B cell (primary cell): ENCODE data around the gene GPC5.

Experiments
- EZH2 ChIP-seq: IDR thresholded peaks from 2 replicates; pipeline ENCODE4 v1.6.1; 2012; ENCODE audit warnings: borderline replicate concordance, low read depth, mild to moderate bottlenecking, moderate library complexity, low read length; ENCODE audit not compliant: insufficient read depth, poor library complexity, severe bottlenecking
- TF ChIP-seq, protein P1 (sequence below): fragments of 200-600 bp; IDR thresholded peaks from one replicate; pipeline ENCODE4 v1.8.0; 2022; ENCODE audit warnings: antibody characterized with exemption, mild to moderate bottlenecking

GRCh38 chr13:91531646-91532045 lies 133.2 kb downstream of the GPC5 start:
- TF ChIP-seq, protein P1, sequence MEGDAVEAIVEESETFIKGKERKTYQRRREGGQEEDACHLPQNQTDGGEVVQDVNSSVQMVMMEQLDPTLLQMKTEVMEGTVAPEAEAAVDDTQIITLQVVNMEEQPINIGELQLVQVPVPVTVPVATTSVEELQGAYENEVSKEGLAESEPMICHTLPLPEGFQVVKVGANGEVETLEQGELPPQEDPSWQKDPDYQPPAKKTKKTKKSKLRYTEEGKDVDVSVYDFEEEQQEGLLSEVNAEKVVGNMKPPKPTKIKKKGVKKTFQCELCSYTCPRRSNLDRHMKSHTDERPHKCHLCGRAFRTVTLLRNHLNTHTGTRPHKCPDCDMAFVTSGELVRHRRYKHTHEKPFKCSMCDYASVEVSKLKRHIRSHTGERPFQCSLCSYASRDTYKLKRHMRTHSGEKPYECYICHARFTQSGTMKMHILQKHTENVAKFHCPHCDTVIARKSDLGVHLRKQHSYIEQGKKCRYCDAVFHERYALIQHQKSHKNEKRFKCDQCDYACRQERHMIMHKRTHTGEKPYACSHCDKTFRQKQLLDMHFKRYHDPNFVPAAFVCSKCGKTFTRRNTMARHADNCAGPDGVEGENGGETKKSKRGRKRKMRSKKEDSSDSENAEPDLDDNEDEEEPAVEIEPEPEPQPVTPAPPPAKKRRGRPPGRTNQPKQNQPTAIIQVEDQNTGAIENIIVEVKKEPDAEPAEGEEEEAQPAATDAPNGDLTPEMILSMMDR: no peak
- TF ChIP-seq EZH2: no peak
